A673 (cell line): ENCODE results near the gene CAMKV.

Source experiments
- CTCF ChIP-seq: fragments of 300-800, 200-600 bp; sonication (generic); conservative IDR thresholded peaks from 2 replicates; pipeline ENCODE4 v1.5.1; 2017; ENCODE audit warnings: low read depth, mild to moderate bottlenecking, antibody characterized with exemption, low read length, moderate library complexity, mixed read lengths
- EZH2 ChIP-seq: fragments of 200-600 bp; sonication (generic); IDR thresholded peaks from 2 replicates; pipeline ENCODE4 v1.6.1; 2017; ENCODE audit warnings: borderline replicate concordance, low read depth, mild to moderate bottlenecking, mixed read lengths, antibody characterized with exemption, low read length; ENCODE audit not compliant: poor library complexity, severe bottlenecking

GRCh38 chr3:49882166-49882565 lies 12.5 kb upstream of the CAMKV start:
- TF ChIP-seq CTCF: no peak
- no peak for TF ChIP-seq EZH2
